ENCODE data around the gene EPHB1.

Gene EPHB1

GRCh38 chr3:135149707-135150681 is 354.9 kb downstream of the EPHB1 start:
- Histone ChIP-seq H3K4me3 (ENCODE audit: severe bottlenecking) (no peak overlapping the region), H3K9me3 (ENCODE audit: severe bottlenecking) (no peaks in the 10 kb centered on the region), H3K27me3 (ENCODE audit: insufficient read depth, poor library complexity, severe bottlenecking) (no peaks in the 10 kb centered on the region), H3K36me3 (ENCODE audit: low read depth) (no peaks in the 10 kb centered on the region), H3K4me1 (ENCODE audit: insufficient read depth, poor library complexity, severe bottlenecking) (no peaks in the 10 kb centered on the region), H3K27ac (ENCODE audit: poor library complexity, severe bottlenecking) (no peak overlapping the region)
- no peak for DNase-seq (ENCODE audit: low spot score)
- TF ChIP-seq CTCF (IDR thresholded peaks at IDR 0.05; ENCODE audit: poor library complexity, severe bottlenecking), result no peak
- ATAC-seq (ENCODE audit: low read depth), result no peak

GRCh38 chr3:135154186-135154585 is 359.1 kb downstream of the EPHB1 start:
- H3K4me1 ChIP-seq (ENCODE audit: insufficient read depth, poor library complexity, severe bottlenecking), result no peaks in the 10 kb centered on the region
- ATAC-seq (ENCODE audit: low read depth), result no peak
- no peaks in the 10 kb centered on the region for H3K27me3 ChIP-seq (ENCODE audit: insufficient read depth, poor library complexity, severe bottlenecking)
- no peak overlapping the region for H3K4me3 ChIP-seq (ENCODE audit: severe bottlenecking)
- DNase-seq (ENCODE audit: low spot score), result no peak
- H3K27ac ChIP-seq (ENCODE audit: poor library complexity, severe bottlenecking), result no peak overlapping the region
- no peaks in the 10 kb centered on the region for H3K9me3 ChIP-seq (ENCODE audit: severe bottlenecking)
- no peak for TF ChIP-seq CTCF (IDR thresholded peaks at IDR 0.05; ENCODE audit: poor library complexity, severe bottlenecking)
- H3K36me3 ChIP-seq (ENCODE audit: low read depth), result no peaks in the 10 kb centered on the region

- Histone ChIP-seq H3K27ac (ENCODE audit: poor library complexity, severe bottlenecking) (no peak overlapping the region), H3K4me3 (ENCODE audit: severe bottlenecking) (no peak overlapping the region), H3K9me3 (ENCODE audit: severe bottlenecking) (no peaks in the 10 kb centered on the region), H3K27me3 (ENCODE audit: insufficient read depth, poor library complexity, severe bottlenecking) (no peaks in the 10 kb centered on the region), H3K4me1 (ENCODE audit: insufficient read depth, poor library complexity, severe bottlenecking) (no peaks in the 10 kb centered on the region), H3K36me3 (ENCODE audit: low read depth) (no peaks in the 10 kb centered on the region)
- DNase-seq (ENCODE audit: low spot score) (no peak), ATAC-seq (ENCODE audit: low read depth) (no peak)
- no peak for TF ChIP-seq CTCF (IDR thresholded peaks at IDR 0.05; ENCODE audit: poor library complexity, severe bottlenecking)
Measured at GRCh38 chr3:135155228-135155627, 360.2 kb downstream of the EPHB1 start.

- no peaks in the 10 kb centered on the region for H3K27me3 ChIP-seq (ENCODE audit: insufficient read depth, poor library complexity, severe bottlenecking)
- no peaks in the 10 kb centered on the region for H3K4me1 ChIP-seq (ENCODE audit: insufficient read depth, poor library complexity, severe bottlenecking)
- DNase-seq (ENCODE audit: low spot score) (no peak), ATAC-seq (ENCODE audit: low read depth) (no peak)
- no peaks in the 10 kb centered on the region for H3K9me3 ChIP-seq (ENCODE audit: severe bottlenecking)
- no peak overlapping the region for H3K27ac ChIP-seq (ENCODE audit: poor library complexity, severe bottlenecking)
- no peak for TF ChIP-seq CTCF (IDR thresholded peaks at IDR 0.05; ENCODE audit: poor library complexity, severe bottlenecking)
- no peaks in the 10 kb centered on the region for H3K36me3 ChIP-seq (ENCODE audit: low read depth)
- no peak overlapping the region for H3K4me3 ChIP-seq (ENCODE audit: severe bottlenecking)
Measured at GRCh38 chr3:135155791-135156190, 360.7 kb downstream of the EPHB1 start.
